Omental fat pad (tissue), 4 donors: ENCODE data around the gene PPFIBP2. TPM values are rescaled to one million over a fixed set of nuclear protein-coding genes. Genes with fewer than 3 reads are reported as not detected.

Source experiments
- ATAC-seq: fragments of 150-250 bp; one replicate; pipeline ENCODE4 v1.9.1; 2016; ENCODE audit warnings: mild to moderate bottlenecking, moderate library complexity; ENCODE audit not compliant: low FRiP score
- DNase-seq: peaks from one replicate; pipeline ENCODE4 v3.0.0-alpha.2; 2019; ENCODE audit warnings: low spot score
- CTCF ChIP-seq, 3 donors: fragments of 450-650 bp; IDR thresholded peaks; one replicate each; pipeline ENCODE4 v1.5.1; 2016 to 2017; ENCODE audit warnings: antibody characterized with exemption in 3 of 3, mild to moderate bottlenecking in 3 of 3, moderate library complexity in 2 of 3
- total RNA-seq, 4 donors: library from RNA; depleted of rRNA; stranded (reverse); fragments of >200 nt; gene quantifications; one replicate each; pipeline ENCODE4 v1.1.0, GENCODE V29; 2016

PPFIBP2 gene
- total RNA-seq, 4 donors from 2014 or later: 16.3 to 47.8 (median 24.2) TPM

- no peak for ATAC-seq
- no peak for TF ChIP-seq CTCF (IDR thresholded peaks at IDR 0.05)
- no peak for DNase-seq
These were observed 122.6 kb downstream of the PPFIBP2 start for GRCh38 chr11:7636350-7636749.

- ATAC-seq (no peak), DNase-seq (no peak)
- no peak for TF ChIP-seq CTCF (IDR thresholded peaks at IDR 0.05)
These were observed 123.8 kb downstream of the PPFIBP2 start for GRCh38 chr11:7637447-7638157.

- DNase-seq: no peak
- ATAC-seq: no peak
- no peak for TF ChIP-seq CTCF (IDR thresholded peaks at IDR 0.05)
These were observed 125.2 kb downstream of the PPFIBP2 start for GRCh38 chr11:7638710-7639642.

- ATAC-seq: no peak
- no peak for TF ChIP-seq CTCF (IDR thresholded peaks at IDR 0.05)
- no peak for DNase-seq
These were observed 125.8 kb downstream of the PPFIBP2 start for GRCh38 chr11:7639643-7640025.

- no peak for DNase-seq
- no peak for ATAC-seq
- no peak for TF ChIP-seq CTCF (IDR thresholded peaks at IDR 0.05)
These were observed 127.0 kb downstream of the PPFIBP2 start for GRCh38 chr11:7640816-7641215.

GRCh38 chr11:7642747-7643146 is 128.9 kb downstream of the PPFIBP2 start:
- no peak for TF ChIP-seq CTCF (IDR thresholded peaks at IDR 0.05)

More at GRCh38 chr11:7642747-7643146, 128.9 kb downstream of the PPFIBP2 start:
- no peak for DNase-seq
- ATAC-seq: no peak
